GM23248 (cell line): ENCODE results near the gene DST. TPM values are rescaled to one million over a fixed set of nuclear protein-coding genes. Genes with fewer than 3 reads are reported as not detected.

Source experiments
- DNase-seq: peaks from one replicate; pipeline ENCODE4 v3.0.0-alpha.2; 2015
- H2AFZ ChIP-seq: fragments of 200-600 bp; sonication (generic); 2 replicates; pipeline ENCODE4 v1.6.1; 2016; ENCODE audit warnings: antibody characterized with exemption
- H3F3A ChIP-seq: fragments of 200-600 bp; sonication (generic); 2 replicates; pipeline ENCODE4 v1.6.1; 2016; ENCODE audit warnings: mild to moderate bottlenecking, antibody characterized with exemption, mixed run types; ENCODE audit not compliant: insufficient read depth
- H3K27ac ChIP-seq: fragments of 200-600 bp; sonication (generic); 2 replicates; pipeline ENCODE4 v1.5.1; 2016; ENCODE audit warnings: mild to moderate bottlenecking
- H3K27me3 ChIP-seq: fragments of 200-600 bp; sonication (generic); replicated peaks from 2 replicates; pipeline ENCODE4 v1.6.1; 2016; ENCODE audit warnings: mild to moderate bottlenecking; ENCODE audit not compliant: insufficient read depth
- H3K36me3 ChIP-seq: fragments of 200-600 bp; sonication (generic); 2 replicates; pipeline ENCODE4 v1.6.1; 2016; ENCODE audit warnings: low read depth, mild to moderate bottlenecking
- H3K4me1 ChIP-seq: fragments of 200-600 bp; sonication (generic); 2 replicates; pipeline ENCODE4 v1.6.1; 2016; ENCODE audit warnings: mild to moderate bottlenecking; ENCODE audit not compliant: insufficient read depth
- H3K4me2 ChIP-seq: fragments of 200-600 bp; sonication (generic); one replicate; pipeline ENCODE4 v1.6.1; 2016; ENCODE audit warnings: mild to moderate bottlenecking; ENCODE audit not compliant: unreplicated experiment
- H3K4me3 ChIP-seq: fragments of 200-600 bp; sonication (generic); 2 replicates; pipeline ENCODE4 v1.5.1; 2016; ENCODE audit warnings: mild to moderate bottlenecking
- H3K79me2 ChIP-seq: fragments of 200-600 bp; sonication (generic); 2 replicates; pipeline ENCODE4 v1.6.1; 2016; ENCODE audit warnings: mild to moderate bottlenecking; ENCODE audit not compliant: insufficient read depth
- H3K9ac ChIP-seq: fragments of 200-600 bp; sonication (generic); 2 replicates; pipeline ENCODE4 v1.6.1; 2016; ENCODE audit warnings: mild to moderate bottlenecking
- H3K9me2 ChIP-seq: fragments of 200-600 bp; sonication (generic); 2 replicates; pipeline ENCODE4 v1.6.1; 2016; ENCODE audit warnings: mixed run types, mild to moderate bottlenecking, moderate library complexity; ENCODE audit not compliant: insufficient read depth
- H3K9me3 ChIP-seq: fragments of 200-600 bp; sonication (generic); one replicate; pipeline ENCODE4 v1.6.1; 2017; ENCODE audit warnings: low read depth
- H4K20me1 ChIP-seq: fragments of 200-600 bp; sonication (generic); 2 replicates; pipeline ENCODE4 v1.6.0; 2016; ENCODE audit not compliant: insufficient read depth
- EZH2 ChIP-seq: fragments of 200-600 bp; sonication (generic); IDR thresholded peaks from 2 replicates; pipeline ENCODE4 v1.6.1; 2018; ENCODE audit warnings: antibody characterized with exemption, mild to moderate bottlenecking; ENCODE audit not compliant: insufficient read depth, poor library complexity, severe bottlenecking
- EZH2phosphoT487 ChIP-seq: fragments of 200-600 bp; sonication (generic); IDR thresholded peaks from 2 replicates; pipeline ENCODE4 v1.6.1; 2018; ENCODE audit warnings: antibody characterized with exemption, moderate library complexity, mild to moderate bottlenecking, low read depth; ENCODE audit not compliant: insufficient read depth
- WGBS, 2 experiments: methylation state at CpG; one replicate each; pipeline ENCODE4 v1.1.6; 2015 to 2017; ENCODE audit warnings: low lambda C conversion rate in 2 of 2, low coverage in 1 of 2; ENCODE audit errors: missing lambda C conversion rate in 2 of 2; 5-methylcytosine and 5-hydroxymethylcytosine counted together
- in situ Hi-C: fragments of 300-500 bp; cut with MboI; formaldehyde crosslinking; loops from 2 replicates; pipeline ENCODE4 v1.15.0; 2020
- polyA plus RNA-seq: library from polyadenylated mRNA; unstranded; fragments of >200 nt; fragmentation: Nextera tagmentation; extraction: Ambion mirVana; gene quantifications from 2 replicates; pipeline ENCODE4 v1.2.1, GENCODE V29; 2016
- total RNA-seq: library from RNA; depleted of rRNA; stranded (reverse); fragments of >200 nt; shearing (Covaris generic); gene quantifications from 2 replicates; pipeline ENCODE4 v1.2.3, GENCODE V29; 2014

DST gene
- total and polyA plus RNA-seq, 2 experiments from 2014 or later, result 181 to 322 TPM

DNA sequence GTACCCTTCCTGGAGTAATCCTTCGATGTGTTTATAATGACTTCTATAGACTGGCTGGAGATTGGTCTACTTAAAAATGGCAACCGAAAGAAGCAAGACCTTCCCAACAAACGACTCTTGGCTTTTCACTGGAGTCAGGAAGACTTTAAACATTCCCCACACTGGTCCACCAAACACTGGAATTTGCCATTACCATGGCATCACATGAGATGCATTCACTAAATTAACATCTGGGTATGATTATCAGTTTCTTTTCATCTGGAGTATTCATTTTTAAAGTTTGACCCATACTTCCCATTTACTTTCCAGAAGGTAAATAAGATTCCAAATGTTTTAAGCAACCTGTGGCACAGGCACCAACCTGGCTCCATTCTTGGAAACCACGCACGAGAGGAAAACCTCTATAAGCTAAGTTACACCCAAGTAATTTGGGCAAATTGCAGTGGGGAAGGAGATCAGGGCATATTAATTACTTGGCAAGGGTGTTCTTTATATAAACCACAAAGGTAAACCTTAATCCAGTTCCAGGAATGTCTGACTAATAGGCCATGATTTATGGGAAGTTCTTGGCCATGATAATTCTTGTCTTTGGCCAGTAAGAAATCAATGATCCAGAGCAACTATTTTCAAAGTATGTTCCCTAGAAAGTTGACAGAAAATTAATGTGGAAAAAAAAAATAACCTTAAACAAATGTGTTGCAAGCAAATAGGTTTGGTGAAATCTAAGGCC lies 205.4 kb downstream of the DST start:
- no peaks in the 10 kb centered on the region for H3K36me3 ChIP-seq
- no peak for DNase-seq
- in situ Hi-C loops, result loop anchor here (10.0 kb wide), 1 partner anchor 63 kb away; no protein-coding TSS in a partner anchor
- H3K27me3 ChIP-seq, result no peaks in the 10 kb centered on the region
- H2AFZ ChIP-seq, result no peak overlapping the region
- no peaks in the 10 kb centered on the region for H4K20me1 ChIP-seq
- no peaks in the 10 kb centered on the region for H3K9me3 ChIP-seq
- H3K4me2 ChIP-seq, result no peak overlapping the region
- no peak overlapping the region for H3K27ac ChIP-seq
- H3K79me2 ChIP-seq, result no peaks in the 10 kb centered on the region
- no peaks in the 10 kb centered on the region for H3K9me2 ChIP-seq
- no peak overlapping the region for H3K9ac ChIP-seq
- no peaks in the 10 kb centered on the region for H3K4me1 ChIP-seq
- TF ChIP-seq EZH2, result no peak
- no peak for TF ChIP-seq EZH2phosphoT487
- H3F3A ChIP-seq, result peaks cover 21% of the 10 kb centered on the region; the same call in 1 of the 2 replicates
- WGBS, 2 experiments, result 52 to 60% methylated on average over 5 of the region's 5 CpGs
- no peak overlapping the region for H3K4me3 ChIP-seq

DNA sequence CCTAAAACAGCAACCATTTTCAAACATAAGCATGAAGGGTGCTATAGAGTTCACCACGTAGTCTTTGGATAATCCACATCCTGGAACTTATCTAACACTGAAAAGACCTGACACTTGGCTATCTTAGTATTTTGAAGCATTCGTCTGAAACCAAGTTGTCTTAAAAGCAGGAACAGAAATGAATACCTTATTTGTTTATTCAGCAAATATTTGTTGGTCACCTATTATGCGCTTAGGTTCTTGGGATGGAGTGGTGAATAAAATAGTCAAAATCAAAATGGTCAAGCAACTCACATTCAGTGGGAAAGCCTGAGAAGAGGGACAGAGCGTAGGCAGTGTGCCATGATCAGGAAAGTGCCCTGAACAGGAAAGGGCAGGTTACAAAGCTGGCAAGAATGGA lies 206.9 kb downstream of the DST start:
- Histone ChIP-seq H3K9ac (no peak overlapping the region), H3K27ac (no peak overlapping the region), H3K4me1 (no peaks in the 10 kb centered on the region), H2AFZ (no peak overlapping the region), H3K4me3 (no peak overlapping the region), H4K20me1 (no peaks in the 10 kb centered on the region), H3K36me3 (no peaks in the 10 kb centered on the region), H3K9me3 (no peaks in the 10 kb centered on the region), H3K4me2 (no peak overlapping the region), H3K27me3 (no peaks in the 10 kb centered on the region), H3F3A (peaks cover 17% of the 10 kb centered on the region; the same call in 1 of the 2 replicates), H3K9me2 (no peaks in the 10 kb centered on the region), H3K79me2 (no peaks in the 10 kb centered on the region)
- WGBS, 2 experiments, result 84 to 89% methylated on average over 4 of the region's 4 CpGs
- no peak for DNase-seq
- no peak for TF ChIP-seq EZH2
- TF ChIP-seq EZH2phosphoT487, result no peak
- in situ Hi-C loops, result loop anchor here (10.0 kb wide), 1 partner anchor 61 kb away; no protein-coding TSS in a partner anchor

DNA sequence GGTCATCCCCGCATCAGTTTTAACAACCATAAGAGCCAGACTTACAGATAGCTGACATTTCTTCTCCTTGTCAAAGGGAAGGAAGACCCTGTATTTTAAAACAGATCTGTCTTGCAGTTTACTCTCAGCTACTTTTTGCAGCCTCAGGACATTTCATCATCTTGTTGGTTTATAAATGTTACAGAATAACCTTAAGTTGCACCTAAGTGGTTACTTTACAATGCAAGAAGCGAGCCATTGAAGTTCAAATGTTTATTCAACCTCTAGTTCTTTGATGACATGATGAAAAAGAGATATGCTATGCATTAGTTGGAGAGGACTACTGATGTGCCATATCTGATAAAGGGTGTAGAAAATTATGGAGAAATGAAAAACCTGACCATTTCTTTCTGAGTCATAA lies 207.4 kb downstream of the DST start:
- no peaks in the 10 kb centered on the region for H4K20me1 ChIP-seq
- DNase-seq, result no peak
- no peaks in the 10 kb centered on the region for H3K9me2 ChIP-seq
- TF ChIP-seq EZH2 (no peak), EZH2phosphoT487 (no peak)
- no peaks in the 10 kb centered on the region for H3K4me1 ChIP-seq
- H3F3A ChIP-seq, result peaks cover 17% of the 10 kb centered on the region; the same call in 1 of the 2 replicates
- H3K4me3 ChIP-seq, result no peak overlapping the region
- H3K9ac ChIP-seq, result no peak overlapping the region
- H3K79me2 ChIP-seq, result no peaks in the 10 kb centered on the region
- H2AFZ ChIP-seq, result no peak overlapping the region
- no peaks in the 10 kb centered on the region for H3K27me3 ChIP-seq
- H3K36me3 ChIP-seq, result no peaks in the 10 kb centered on the region
- no peak overlapping the region for H3K4me2 ChIP-seq
- H3K27ac ChIP-seq, result no peak overlapping the region
- 93 to 95% methylated on average over 2 of the region's 2 CpGs for WGBS, 2 experiments
- in situ Hi-C loops, result loop anchor here (10.0 kb wide), 1 partner anchor 61 kb away; no protein-coding TSS in a partner anchor
- H3K9me3 ChIP-seq, result no peaks in the 10 kb centered on the region

- Histone ChIP-seq H2AFZ (no peak overlapping the region), H3K79me2 (no peaks in the 10 kb centered on the region), H3K9ac (no peak overlapping the region), H3K9me2 (no peaks in the 10 kb centered on the region), H3K36me3 (no peaks in the 10 kb centered on the region), H3K4me1 (no peaks in the 10 kb centered on the region), H3K9me3 (no peaks in the 10 kb centered on the region), H3K27ac (no peak overlapping the region), H3K27me3 (no peaks in the 10 kb centered on the region), H3K4me3 (no peak overlapping the region), H4K20me1 (no peaks in the 10 kb centered on the region), H3K4me2 (no peak overlapping the region), H3F3A (peaks cover 17% of the 10 kb centered on the region; the same call in 1 of the 2 replicates)
- WGBS, 2 experiments, result 74 to 82% methylated on average over 2 of the region's 2 CpGs
- in situ Hi-C loops, result loop anchor here (10.0 kb wide), 1 partner anchor 60 kb away; no protein-coding TSS in a partner anchor
- no peak for DNase-seq
- TF ChIP-seq EZH2phosphoT487, result no peak
- TF ChIP-seq EZH2, result no peak
Observed at GRCh38 chr6:56434606-56435005, 208.1 kb downstream of the DST start.
